GM13976 (cell line): ENCODE results near the gene PLEKHO2.

Experiments
- DNase-seq: peaks from one replicate; pipeline ENCODE4 v3.0.0; 2012; ENCODE audit warnings: low spot score
- in situ Hi-C: fragments of 300-500 bp; cut with MboI; formaldehyde crosslinking; loops from one replicate; pipeline ENCODE4 v1.12.0; 2022; ENCODE audit warnings: low sequenced_read_pairs, mixed read lengths, inconsistent platforms; ENCODE audit not compliant: unreplicated experiment
- TF ChIP-seq, protein P1 (sequence below): IDR thresholded peaks from 2 replicates; pipeline ENCODE4 v1.5.1; 2012; ENCODE audit warnings: borderline replicate concordance, mild to moderate bottlenecking; ENCODE audit not compliant: insufficient read depth; ENCODE audit errors: extremely low read depth, missing control alignments, control extremely low read depth

Gene PLEKHO2

DNA sequence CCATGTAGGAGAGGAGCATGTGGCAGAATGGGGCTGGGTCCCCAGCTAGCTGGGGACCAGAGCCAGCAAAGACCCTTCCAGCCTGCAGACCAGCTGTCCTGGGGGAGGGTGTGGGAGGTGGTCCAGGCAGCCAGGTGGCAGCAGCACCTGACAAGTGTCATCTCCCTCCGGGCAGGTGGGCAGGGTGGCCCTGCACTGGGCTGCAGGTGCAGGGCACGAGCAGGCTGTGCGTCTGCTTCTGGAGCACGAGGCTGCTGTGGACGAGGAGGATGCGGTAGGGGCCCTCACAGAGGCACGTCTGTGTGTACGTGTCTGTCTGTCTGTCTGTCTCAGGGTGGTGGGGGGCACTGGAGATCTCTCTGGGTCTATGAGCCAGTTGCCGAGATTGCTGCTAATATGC is 75.5 kb downstream of the PLEKHO2 start:
- in situ Hi-C loops = no loop called here
- TF ChIP-seq, protein P1, sequence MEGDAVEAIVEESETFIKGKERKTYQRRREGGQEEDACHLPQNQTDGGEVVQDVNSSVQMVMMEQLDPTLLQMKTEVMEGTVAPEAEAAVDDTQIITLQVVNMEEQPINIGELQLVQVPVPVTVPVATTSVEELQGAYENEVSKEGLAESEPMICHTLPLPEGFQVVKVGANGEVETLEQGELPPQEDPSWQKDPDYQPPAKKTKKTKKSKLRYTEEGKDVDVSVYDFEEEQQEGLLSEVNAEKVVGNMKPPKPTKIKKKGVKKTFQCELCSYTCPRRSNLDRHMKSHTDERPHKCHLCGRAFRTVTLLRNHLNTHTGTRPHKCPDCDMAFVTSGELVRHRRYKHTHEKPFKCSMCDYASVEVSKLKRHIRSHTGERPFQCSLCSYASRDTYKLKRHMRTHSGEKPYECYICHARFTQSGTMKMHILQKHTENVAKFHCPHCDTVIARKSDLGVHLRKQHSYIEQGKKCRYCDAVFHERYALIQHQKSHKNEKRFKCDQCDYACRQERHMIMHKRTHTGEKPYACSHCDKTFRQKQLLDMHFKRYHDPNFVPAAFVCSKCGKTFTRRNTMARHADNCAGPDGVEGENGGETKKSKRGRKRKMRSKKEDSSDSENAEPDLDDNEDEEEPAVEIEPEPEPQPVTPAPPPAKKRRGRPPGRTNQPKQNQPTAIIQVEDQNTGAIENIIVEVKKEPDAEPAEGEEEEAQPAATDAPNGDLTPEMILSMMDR = no peak
- DNase-seq = no peak
